GM21515 (cell line): ENCODE data around the gene GNE.
"Not testable (repeated sequence)": the region's sequence is repeated elsewhere in the genome, so short reads cannot be mapped to it uniquely, and the experiment has no call there.

Experiments
- ATAC-seq: cut with Tn5 transposase; IDR thresholded peaks from one replicate; pipeline ENCODE4 v1.9.1; 2021; ENCODE audit not compliant: unreplicated experiment

The GNE gene

GRCh38 chr9:36258208-36258995 lies at the start of gene GNE:
Gene GNE, minus strand, starts transcription at chr9:36258448. Its CDS starts 9,093 bp downstream, at chr9:36249355.
- ATAC-seq, result peak; percentile 86

- ATAC-seq, result no peak
Measured at GRCh38 chr9:36306471-36307306, 48.4 kb upstream of the GNE start.

DNA sequence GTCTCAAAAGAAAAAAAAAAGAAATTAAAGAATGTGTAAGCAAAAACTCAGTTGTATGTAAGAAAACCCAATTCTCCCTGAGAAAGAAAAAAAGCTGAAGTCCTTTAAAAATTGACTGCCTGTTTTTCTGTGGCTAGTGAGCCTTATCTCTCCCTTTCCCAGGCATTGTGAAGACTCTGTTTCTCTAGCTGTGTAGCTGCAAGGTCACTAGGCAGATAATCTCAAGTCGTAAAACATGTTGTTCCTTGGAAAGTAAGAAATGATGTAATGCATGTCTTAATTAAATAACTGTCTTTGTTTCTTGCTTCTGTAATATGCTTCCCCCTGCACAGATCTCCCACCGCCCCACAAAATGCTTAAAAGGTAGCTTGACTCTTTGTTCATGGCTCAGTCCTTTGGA lies 46.1 kb upstream of the GNE start:
- not testable (repeated sequence) for ATAC-seq

DNA sequence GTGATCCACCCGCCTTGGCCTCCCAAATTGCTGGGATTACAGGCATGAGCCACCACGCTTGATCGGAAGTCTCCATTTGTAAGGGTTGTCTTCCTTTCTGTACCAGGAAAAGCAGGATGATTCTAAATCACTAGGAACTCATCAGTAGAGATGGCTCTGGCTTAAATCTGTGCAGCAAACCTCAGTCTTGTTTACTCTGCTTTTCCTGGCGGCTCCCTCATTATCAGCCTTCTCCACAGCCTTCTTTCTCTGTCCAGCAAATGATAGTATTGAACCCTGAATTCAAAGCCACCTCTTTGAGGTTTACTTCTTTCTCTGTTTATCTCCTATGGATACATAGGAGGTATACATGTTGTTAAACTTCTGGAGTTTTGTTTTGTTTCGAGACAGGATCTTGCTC lies 43.0 kb upstream of the GNE start:
- no peak for ATAC-seq

DNA sequence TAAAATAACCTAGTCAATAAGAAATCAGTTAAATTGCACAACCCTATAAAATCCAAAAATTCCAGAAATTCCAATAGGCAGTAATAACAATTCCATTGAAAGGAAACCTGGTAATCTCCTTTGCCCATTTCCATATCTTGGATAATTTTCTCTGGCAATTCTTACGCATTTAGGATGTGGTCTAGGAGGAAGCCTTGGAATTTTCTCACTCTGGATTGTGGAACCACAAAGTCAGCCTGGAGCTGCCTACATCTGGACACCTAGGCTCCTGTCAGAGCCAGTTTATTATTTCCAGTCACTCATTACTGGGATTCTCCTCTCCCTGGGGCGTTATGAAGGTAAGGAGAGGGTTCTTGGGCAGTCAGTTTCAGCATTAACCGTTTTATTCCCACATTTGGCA lies 40.3 kb upstream of the GNE start:
- ATAC-seq, result no peak

- ATAC-seq, result no peak
Measured at GRCh38 chr9:36297798-36298197, 39.5 kb upstream of the GNE start.

GRCh38 chr9:36294996-36295395 lies 36.7 kb upstream of the GNE start:
- not testable (repeated sequence) for ATAC-seq

DNA sequence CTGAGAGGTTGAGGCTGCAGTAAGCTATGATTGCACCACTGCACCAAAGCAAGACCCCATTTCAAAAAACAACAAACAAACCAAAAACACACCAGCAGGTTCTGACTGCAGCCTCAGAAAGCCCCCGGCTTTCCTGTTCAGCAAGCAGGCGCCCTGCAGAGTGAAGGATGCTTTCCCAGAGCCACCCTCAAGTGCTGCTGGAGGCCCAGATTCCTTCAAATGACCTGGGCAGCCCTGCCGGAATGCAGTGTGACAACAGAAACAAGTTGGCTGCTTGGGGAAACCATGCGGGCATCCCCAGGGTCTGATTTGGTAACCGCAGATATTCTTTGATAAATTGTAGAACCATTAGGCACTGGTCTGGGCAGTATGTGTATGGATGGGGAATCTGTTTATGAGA lies 35.7 kb upstream of the GNE start:
- no peak for ATAC-seq

DNA sequence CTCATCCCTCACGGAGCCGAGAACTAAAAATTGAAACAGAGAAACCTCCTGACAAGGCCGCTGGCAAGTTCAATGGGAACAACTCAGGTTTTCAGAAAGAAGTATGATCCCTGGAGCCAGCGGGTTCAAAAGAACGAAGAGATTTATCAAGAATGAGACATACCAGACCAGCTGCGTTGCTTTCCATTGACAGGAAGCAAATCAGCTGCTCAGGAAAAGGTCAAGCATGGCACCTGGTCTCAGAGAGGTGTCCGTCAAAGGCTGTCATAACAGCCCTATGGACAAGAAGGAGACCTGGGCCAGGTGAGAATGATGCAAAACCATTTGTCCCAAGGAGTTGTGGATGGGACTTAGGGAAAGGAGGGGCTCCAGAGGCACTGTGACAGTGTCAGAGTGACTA lies 34.9 kb upstream of the GNE start:
- ATAC-seq, result no peak

GRCh38 chr9:36292641-36293040 lies 34.4 kb upstream of the GNE start:
- no peak for ATAC-seq

- no peak for ATAC-seq
Measured at GRCh38 chr9:36290996-36291395, 32.7 kb upstream of the GNE start.

DNA sequence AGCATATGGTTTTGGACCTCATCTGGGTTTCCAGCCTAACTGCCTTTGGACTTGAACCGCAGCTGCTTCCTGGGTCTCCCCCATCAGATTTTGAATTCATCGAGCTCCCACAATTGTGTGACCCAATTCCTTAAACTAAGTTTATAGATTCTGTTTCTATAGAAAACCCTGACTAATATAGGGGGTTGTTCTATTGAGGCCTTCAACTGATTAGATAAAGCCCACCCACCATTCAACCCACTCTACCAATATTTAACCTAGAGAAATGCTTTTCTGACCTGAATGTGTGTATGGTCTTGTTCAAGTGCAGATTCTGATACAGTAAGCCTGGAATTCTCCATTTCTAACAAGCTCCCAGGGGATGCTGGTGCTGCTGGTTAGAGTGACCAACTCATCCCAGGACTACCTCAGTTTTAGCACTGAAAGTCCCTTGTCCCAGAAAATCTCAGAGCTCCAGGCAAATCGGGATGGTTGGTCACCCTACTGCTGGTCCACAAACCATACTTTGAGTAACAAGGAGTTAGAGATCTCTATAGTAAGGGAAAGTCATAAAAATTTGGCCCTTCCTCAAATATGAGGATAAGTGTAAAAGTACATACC lies 31.7 kb upstream of the GNE start:
- no peak for ATAC-seq

GRCh38 chr9:36288070-36288469 lies 29.8 kb upstream of the GNE start:
- no peak for ATAC-seq

GRCh38 chr9:36286388-36286787 lies 28.1 kb upstream of the GNE start:
- no peak for ATAC-seq

DNA sequence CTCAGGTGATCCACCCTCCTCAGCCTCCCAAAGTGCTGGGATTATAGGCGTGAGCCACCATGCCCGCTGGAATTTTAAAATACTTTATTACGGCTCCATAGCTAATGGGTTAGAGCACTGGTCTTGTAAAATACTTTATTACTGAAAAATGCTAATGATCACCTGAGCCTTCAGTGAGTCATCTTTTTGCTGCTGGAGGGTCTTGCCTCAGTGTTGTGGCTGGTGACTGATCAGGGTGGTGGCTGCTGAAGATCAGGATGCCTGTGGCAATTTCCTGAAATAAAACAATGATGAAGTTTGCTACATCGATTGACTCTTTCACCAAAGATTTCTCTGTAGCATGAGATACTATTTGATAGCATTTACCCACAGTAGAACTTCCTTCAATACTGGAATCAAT lies 26.0 kb upstream of the GNE start:
- no peak for ATAC-seq

GRCh38 chr9:36282275-36282674 lies 24.0 kb upstream of the GNE start:
- no peak for ATAC-seq

GRCh38 chr9:36280989-36281388 lies 22.7 kb upstream of the GNE start:
- ATAC-seq, result no peak

GRCh38 chr9:36278243-36278642 lies 20.0 kb upstream of the GNE start:
- no peak for ATAC-seq

DNA sequence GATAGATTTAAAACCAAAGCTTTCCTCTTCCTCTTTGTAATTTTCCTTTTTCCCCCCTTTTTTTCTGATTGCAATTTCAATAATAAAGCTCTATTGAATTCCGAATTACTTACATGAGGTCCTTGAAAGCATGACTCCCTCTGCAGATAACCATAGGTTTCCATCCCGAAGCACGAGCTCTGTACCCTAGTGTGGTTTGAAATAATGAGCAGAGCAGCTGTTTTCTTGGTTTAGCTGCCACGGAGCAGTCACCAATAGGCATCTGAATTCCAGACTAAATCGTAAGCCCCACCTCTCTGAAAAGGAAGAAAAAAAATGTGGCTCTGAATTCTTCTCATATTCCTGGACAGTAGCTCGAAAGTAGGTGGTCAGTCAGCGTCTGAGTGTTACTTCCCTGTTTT lies 18.5 kb upstream of the GNE start:
- no peak for ATAC-seq

DNA sequence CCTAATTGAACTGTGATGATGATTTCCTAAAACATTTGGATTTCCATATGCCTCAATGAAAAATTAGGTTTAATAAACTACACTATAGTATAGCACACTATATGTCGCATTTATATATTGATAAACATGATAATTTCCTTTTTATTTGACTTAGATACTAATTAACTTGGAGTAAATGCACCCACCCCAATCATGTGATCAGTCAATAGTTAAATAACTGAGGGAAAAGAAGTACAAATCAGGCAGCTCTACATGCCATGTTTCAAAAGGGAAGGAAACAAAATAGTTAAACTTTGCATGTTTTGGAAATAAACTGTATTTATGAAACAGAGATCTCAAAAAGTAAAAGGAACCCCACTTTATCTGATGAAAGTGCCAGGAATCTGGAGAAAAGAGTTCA lies 18.0 kb upstream of the GNE start:
- ATAC-seq, result no peak

GRCh38 chr9:36275060-36275459 lies 16.8 kb upstream of the GNE start:
- ATAC-seq, result no peak

GRCh38 chr9:36273354-36273753 lies 15.1 kb upstream of the GNE start:
- ATAC-seq, result not testable (repeated sequence)
